ENCODE measurements around the gene CUL9. TPM values are rescaled to one million over a fixed set of nuclear protein-coding genes. Genes with fewer than 3 reads are reported as not detected.

Gene CUL9
- total RNA-seq, 1 donor from 2014 or later, result 38.9 TPM

- no peak for DNase-seq (ENCODE audit: low spot score)
- intact Hi-C loops (cut with micrococcal nuclease), result no loop called here
- Mint-ChIP-seq H3K36me3 (ENCODE audit: low read depth) (no peaks in the 10 kb centered on the region), H3K4me1 (ENCODE audit: low read depth) (no peaks in the 10 kb centered on the region), H3K27me3 (ENCODE audit: insufficient read depth) (no peaks in the 10 kb centered on the region), H3K9me3 (no peaks in the 10 kb centered on the region), H3K4me3 (no peak overlapping the region), H3K27ac (no peak overlapping the region)
Measured at GRCh38 chr6:43150051-43150751, 31.8 kb upstream of the CUL9 start.

GRCh38 chr6:43159599-43159998 is 22.4 kb upstream of the CUL9 start:
- intact Hi-C loops (cut with micrococcal nuclease), result no loop called here
- no peaks in the 10 kb centered on the region for H3K4me1 Mint-ChIP-seq (ENCODE audit: low read depth)
- H3K27ac Mint-ChIP-seq, result no peak overlapping the region
- no peak for DNase-seq (ENCODE audit: low spot score)
- H3K27me3 Mint-ChIP-seq (ENCODE audit: insufficient read depth), result peaks cover 3% of the 10 kb centered on the region
- no peak overlapping the region for H3K4me3 Mint-ChIP-seq
- no peaks in the 10 kb centered on the region for H3K9me3 Mint-ChIP-seq
- H3K36me3 Mint-ChIP-seq (ENCODE audit: low read depth), result no peaks in the 10 kb centered on the region

GRCh38 chr6:43163899-43164298 is 18.1 kb upstream of the CUL9 start:
- H3K4me1 Mint-ChIP-seq (ENCODE audit: low read depth), result no peaks in the 10 kb centered on the region
- DNase-seq (ENCODE audit: low spot score), result no peak
- H3K27me3 Mint-ChIP-seq (ENCODE audit: insufficient read depth), result peaks cover 10% of the 10 kb centered on the region
- no peaks in the 10 kb centered on the region for H3K9me3 Mint-ChIP-seq
- intact Hi-C loops (cut with micrococcal nuclease), result no loop called here
- H3K27ac Mint-ChIP-seq, result no peak overlapping the region
- H3K36me3 Mint-ChIP-seq (ENCODE audit: low read depth), result no peaks in the 10 kb centered on the region
- H3K4me3 Mint-ChIP-seq, result no peak overlapping the region

- no peak for DNase-seq (ENCODE audit: low spot score)
Measured at GRCh38 chr6:43170417-43170930, 11.5 kb upstream of the CUL9 start.

GRCh38 chr6:43170931-43171706 is 10.9 kb upstream of the CUL9 start, which contains the start of gene SRF:
Gene SRF, plus strand, starts transcription at chr6:43171269. Its CDS starts 388 bp downstream, at chr6:43171657.
- Mint-ChIP-seq H3K36me3 (ENCODE audit: low read depth) (peaks cover 17% of the 10 kb centered on the region), H3K27ac (peak within 1 kb of the TSS; percentile 93), H3K4me1 (ENCODE audit: low read depth) (peaks cover 44% of the 10 kb centered on the region), H3K4me3 (peak within 1 kb of the TSS; percentile 94), H3K9me3 (no peaks in the 10 kb centered on the region), H3K27me3 (ENCODE audit: insufficient read depth) (peaks cover 2% of the 10 kb centered on the region)
- peak; percentile 99 for DNase-seq (ENCODE audit: low spot score)
- intact Hi-C loops (cut with micrococcal nuclease), result loop anchor here (1.0 to 5.0 kb wide), 13 partner anchors 53 to 949 kb away; partner anchors contain the start of genes ABCC10, BICRAL, GTPBP2 and KLC4

More at GRCh38 chr6:43170417-43170930, 11.5 kb upstream of the CUL9 start:
- H3K27me3 Mint-ChIP-seq (ENCODE audit: insufficient read depth), result peaks cover 7% of the 10 kb centered on the region
- H3K4me3 Mint-ChIP-seq, result peak overlapping the region; percentile 92
- peak overlapping the region; percentile 93 for H3K27ac Mint-ChIP-seq
- intact Hi-C loops (cut with micrococcal nuclease), result loop anchor here (5.0 kb wide), 5 partner anchors 307 to 948 kb away; partner anchors contain the start of genes BICRAL, POLH, TJAP1 and XPO5
- H3K36me3 Mint-ChIP-seq (ENCODE audit: low read depth), result peaks cover 11% of the 10 kb centered on the region
- H3K9me3 Mint-ChIP-seq, result no peaks in the 10 kb centered on the region
- peaks cover 43% of the 10 kb centered on the region for H3K4me1 Mint-ChIP-seq (ENCODE audit: low read depth)

GRCh38 chr6:43171707-43172103 is 10.3 kb upstream of the CUL9 start:
- peak overlapping the region; percentile 94 for H3K4me3 Mint-ChIP-seq
- H3K4me1 Mint-ChIP-seq (ENCODE audit: low read depth), result peaks cover 44% of the 10 kb centered on the region
- peaks cover 2% of the 10 kb centered on the region for H3K27me3 Mint-ChIP-seq (ENCODE audit: insufficient read depth)
- H3K36me3 Mint-ChIP-seq (ENCODE audit: low read depth), result peaks cover 20% of the 10 kb centered on the region
- intact Hi-C loops (cut with micrococcal nuclease), result loop anchor here (1.0 to 5.0 kb wide), 14 partner anchors 53 to 949 kb away; partner anchors contain the start of genes ABCC10, BICRAL, DNPH1 and GTPBP2
- H3K27ac Mint-ChIP-seq, result peak overlapping the region; percentile 81
- no peaks in the 10 kb centered on the region for H3K9me3 Mint-ChIP-seq
- DNase-seq (ENCODE audit: low spot score), result peak; percentile 16

- H3K36me3 Mint-ChIP-seq (ENCODE audit: low read depth), result peaks cover 21% of the 10 kb centered on the region
- peak overlapping the region; percentile 94 for H3K4me3 Mint-ChIP-seq
- H3K9me3 Mint-ChIP-seq, result no peaks in the 10 kb centered on the region
- H3K27ac Mint-ChIP-seq, result peak overlapping the region; percentile 81
- peaks cover 44% of the 10 kb centered on the region for H3K4me1 Mint-ChIP-seq (ENCODE audit: low read depth)
- intact Hi-C loops (cut with micrococcal nuclease), result loop anchor here (1.0 to 5.0 kb wide), 6 partner anchors 57 to 950 kb away; partner anchors contain the start of genes BICRAL, DNPH1, POLH and TJAP1
- H3K27me3 Mint-ChIP-seq (ENCODE audit: insufficient read depth), result peaks cover 2% of the 10 kb centered on the region
- peak; percentile 54 for DNase-seq (ENCODE audit: low spot score)
Measured at GRCh38 chr6:43172104-43173007, 9.6 kb upstream of the CUL9 start.

- no peak for DNase-seq (ENCODE audit: low spot score)
- peaks cover 2% of the 10 kb centered on the region for H3K27me3 Mint-ChIP-seq (ENCODE audit: insufficient read depth)
- H3K4me1 Mint-ChIP-seq (ENCODE audit: low read depth), result peaks cover 44% of the 10 kb centered on the region
- intact Hi-C loops (cut with micrococcal nuclease), result loop anchor here (1.0 to 5.0 kb wide), 13 partner anchors 9 to 951 kb away; partner anchors contain the start of genes BICRAL, CNPY3, CUL9 and KLHDC3
- peak overlapping the region; percentile 81 for H3K27ac Mint-ChIP-seq
- H3K4me3 Mint-ChIP-seq, result peak overlapping the region; percentile 94
- H3K9me3 Mint-ChIP-seq, result no peaks in the 10 kb centered on the region
- peaks cover 30% of the 10 kb centered on the region for H3K36me3 Mint-ChIP-seq (ENCODE audit: low read depth)
Measured at GRCh38 chr6:43173591-43174262, 8.3 kb upstream of the CUL9 start.

- Mint-ChIP-seq H3K27me3 (ENCODE audit: insufficient read depth) (peaks cover 2% of the 10 kb centered on the region), H3K9me3 (no peaks in the 10 kb centered on the region), H3K36me3 (ENCODE audit: low read depth) (peaks cover 32% of the 10 kb centered on the region), H3K4me3 (peak overlapping the region; percentile 94), H3K27ac (peak overlapping the region; percentile 82), H3K4me1 (ENCODE audit: low read depth) (peaks cover 44% of the 10 kb centered on the region)
- peak; percentile 96 for DNase-seq (ENCODE audit: low spot score)
- intact Hi-C loops (cut with micrococcal nuclease), result loop anchor here (1.0 to 5.0 kb wide), 13 partner anchors 8 to 952 kb away; partner anchors contain the start of genes BICRAL, CNPY3, CUL9 and KLHDC3
Measured at GRCh38 chr6:43174263-43175112, 7.5 kb upstream of the CUL9 start.

GRCh38 chr6:43175676-43176422 is 6.1 kb upstream of the CUL9 start:
- no peak overlapping the region for H3K4me3 Mint-ChIP-seq
- intact Hi-C loops (cut with micrococcal nuclease), result loop anchor here (2.0 kb wide), 1 partner anchor 207 kb away; no protein-coding TSS in a partner anchor
- peaks cover 38% of the 10 kb centered on the region for H3K4me1 Mint-ChIP-seq (ENCODE audit: low read depth)
- no peak for DNase-seq (ENCODE audit: low spot score)
- H3K36me3 Mint-ChIP-seq (ENCODE audit: low read depth), result peaks cover 32% of the 10 kb centered on the region
- H3K27me3 Mint-ChIP-seq (ENCODE audit: insufficient read depth), result peaks cover 2% of the 10 kb centered on the region
- peak overlapping the region; percentile 70 for H3K27ac Mint-ChIP-seq
- no peaks in the 10 kb centered on the region for H3K9me3 Mint-ChIP-seq

All from activated T-helper 1 cell treated with anti-CD3 and anti-CD28 coated beads, Interleukin-12 subunit alpha, Interleukin-12 subunit beta, Interleukin-2, Interleukin-4 antibody, amounts not matched to agents 30 ng/mL and 10 ng/mL and 1 ng/mL, durations not matched to agents 14 hours and 24 hours and 36 hours (primary cell).